Activated naive CD4-positive, alpha-beta T cell treated with anti-CD3 and anti-CD28 coated beads for 36 hours (primary cell): ENCODE results near the gene LPAR6. TPM values are rescaled to one million over a fixed set of nuclear protein-coding genes. Genes with fewer than 3 reads are reported as not detected.
"Not testable (repeated sequence)": the region's sequence is repeated elsewhere in the genome, so short reads cannot be mapped to it uniquely, and the experiment has no call there.

Experiments used
- CTCF ChIA-PET: fragments of 350-600 bp; sonication (Branson Sonifier 250); formaldehyde crosslinking; loops from one replicate; lab custom pipeline; 2021; ENCODE audit warnings: antibody characterized with exemption; lab: Charles Lee
- DNase-seq: peaks from one replicate; pipeline ENCODE4 v3.0.0-alpha.2; 2020
- H3K27ac Mint-ChIP-seq: one replicate; pipeline ENCODE4 v1.8.0; 2021; ENCODE audit warnings: mild to moderate bottlenecking, mixed read lengths
- H3K27me3 Mint-ChIP-seq: one replicate; pipeline ENCODE4 v1.8.0; 2021; ENCODE audit warnings: low read depth, mixed read lengths
- H3K36me3 Mint-ChIP-seq: one replicate; pipeline ENCODE4 v1.8.0; 2021; ENCODE audit warnings: low read depth, mixed read lengths
- H3K4me1 Mint-ChIP-seq: one replicate; pipeline ENCODE4 v1.8.0; 2021; ENCODE audit warnings: low read depth, mixed read lengths
- H3K4me3 Mint-ChIP-seq: one replicate; pipeline ENCODE4 v1.8.0; 2021; ENCODE audit warnings: mild to moderate bottlenecking, moderate library complexity, mixed read lengths
- H3K9me3 Mint-ChIP-seq: one replicate; pipeline ENCODE4 v1.8.0; 2021; ENCODE audit warnings: mixed read lengths
- intact Hi-C: fragments of 100-400 bp; cut with micrococcal nuclease; formaldehyde crosslinking; loops from one replicate; pipeline ENCODE4 v1.15.1; 2023
- total RNA-seq, 2 experiments: library from RNA; stranded (reverse); gene quantifications; one replicate each; pipeline ENCODE4 v1.2.3, GENCODE V29; 2021

The LPAR6 gene, protein sequence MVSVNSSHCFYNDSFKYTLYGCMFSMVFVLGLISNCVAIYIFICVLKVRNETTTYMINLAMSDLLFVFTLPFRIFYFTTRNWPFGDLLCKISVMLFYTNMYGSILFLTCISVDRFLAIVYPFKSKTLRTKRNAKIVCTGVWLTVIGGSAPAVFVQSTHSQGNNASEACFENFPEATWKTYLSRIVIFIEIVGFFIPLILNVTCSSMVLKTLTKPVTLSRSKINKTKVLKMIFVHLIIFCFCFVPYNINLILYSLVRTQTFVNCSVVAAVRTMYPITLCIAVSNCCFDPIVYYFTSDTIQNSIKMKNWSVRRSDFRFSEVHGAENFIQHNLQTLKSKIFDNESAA
- total RNA-seq = 1 to 10 TPM; 6.1 to 6.6 TPM

DNA sequence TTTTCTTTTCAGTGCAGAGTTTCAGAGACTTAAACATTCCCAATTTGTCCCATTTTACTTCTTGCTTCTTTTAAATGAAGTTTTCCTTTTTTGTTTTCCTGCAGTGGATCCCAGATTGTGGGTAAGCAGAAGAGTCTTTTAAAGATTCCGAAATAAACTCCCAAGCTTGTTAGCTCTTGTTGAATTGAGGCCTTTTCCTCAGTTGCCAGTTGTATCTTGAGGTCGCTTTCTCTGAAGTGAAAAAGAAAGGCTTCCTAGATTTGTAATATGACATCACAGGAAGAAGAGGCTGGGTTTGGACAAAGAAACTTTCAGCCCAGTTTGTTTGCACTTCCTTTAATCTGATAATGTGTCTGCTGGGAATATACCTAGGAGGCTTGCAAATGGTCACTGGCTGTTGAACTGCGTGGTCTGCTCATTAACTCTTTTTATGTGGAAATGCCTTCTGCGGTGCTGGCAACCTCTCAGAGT lies at the start of gene LPAR6:
LPAR6 (minus strand) TSS at position 233 of the 471 bp plus-strand sequence. CDS start 690 bp downstream, outside the sequence.
- Mint-ChIP-seq H3K9me3 (no peaks in the 10 kb centered on the region), H3K27me3 (no peaks in the 10 kb centered on the region), H3K4me3 (peak within 1 kb of the TSS; percentile 84), H3K27ac (peak within 1 kb of the TSS; percentile 92), H3K36me3 (peaks cover 4% of the 10 kb centered on the region), H3K4me1 (peaks cover 33% of the 10 kb centered on the region)
- DNase-seq = peak; percentile 20
- intact Hi-C loops = loop anchor here (1.0 to 10.0 kb wide), 6 partner anchors 28 to 1032 kb away; partner anchors contain the start of genes CAB39L, ITM2B and SETDB2
- CTCF ChIA-PET = interaction anchor here (0.9 to 1.1 kb wide), 3 partner anchors 74 to 151 kb away, joined by 3 read pairs; no protein-coding TSS in a partner anchor

DNA sequence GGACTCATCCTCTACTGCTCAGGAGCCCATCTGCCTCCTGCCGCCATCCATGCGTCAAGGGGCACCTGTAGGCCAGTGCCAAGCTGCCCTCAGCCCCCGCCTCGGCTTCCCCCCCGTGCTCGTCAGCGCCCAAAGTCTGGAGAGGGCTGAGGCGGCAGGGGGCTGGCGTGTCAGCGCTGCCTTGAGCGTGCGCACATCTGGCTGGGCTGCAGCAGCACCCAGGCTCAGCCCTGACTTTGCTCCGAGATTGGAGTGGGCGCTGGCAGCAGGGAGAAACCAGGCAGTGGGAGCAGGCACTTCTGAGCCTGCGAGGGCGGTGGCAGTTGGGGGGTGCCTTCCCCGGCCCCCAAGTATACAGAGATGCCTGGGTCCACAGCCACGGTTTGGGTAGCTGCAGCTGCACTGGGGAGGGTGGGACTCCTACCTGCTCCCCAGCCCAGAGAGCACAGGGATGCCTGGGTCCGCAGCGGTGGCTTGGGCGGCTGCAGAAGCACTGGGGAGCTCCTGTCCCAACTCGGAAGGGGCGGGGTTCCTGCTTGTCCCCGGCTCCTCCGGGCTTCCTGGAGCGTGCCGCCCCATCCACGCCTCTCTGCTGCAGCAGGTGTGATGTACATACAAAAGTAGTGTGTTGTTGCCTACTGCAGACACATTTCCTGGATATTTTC lies 44.8 kb upstream of the LPAR6 start:
- Mint-ChIP-seq H3K27me3 (no peaks in the 10 kb centered on the region), H3K4me3 (no peak overlapping the region), H3K9me3 (no peaks in the 10 kb centered on the region), H3K4me1 (peaks cover 4% of the 10 kb centered on the region), H3K27ac (no peak overlapping the region), H3K36me3 (peaks cover 32% of the 10 kb centered on the region)
- CTCF ChIA-PET = interaction anchor here (0.9 kb wide), 1 partner anchor 122 kb away, joined by 3 read pairs; no protein-coding TSS in a partner anchor
- DNase-seq = no peak
- intact Hi-C loops = no loop called here

DNA sequence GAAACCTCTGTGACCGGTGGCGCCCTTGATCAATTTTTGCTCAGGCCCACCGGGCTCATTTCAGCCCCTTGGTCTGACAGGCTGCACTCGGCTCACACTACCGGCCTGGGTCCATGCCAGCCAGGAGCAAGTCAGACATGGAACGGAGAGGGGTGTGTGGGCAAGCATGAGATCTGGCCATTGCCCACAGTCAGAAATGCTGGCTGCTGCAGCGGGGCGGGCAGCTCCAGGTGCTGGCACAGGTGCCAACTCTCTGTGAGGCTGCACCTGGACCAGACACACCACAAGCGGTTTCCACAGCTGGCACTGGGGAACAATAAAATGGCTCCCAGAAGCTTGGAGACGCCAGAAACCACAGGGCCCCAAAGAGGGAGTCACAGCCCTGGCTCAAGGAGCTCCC lies 43.6 kb upstream of the LPAR6 start:
- no peak overlapping the region for H3K27ac Mint-ChIP-seq
- H3K4me1 Mint-ChIP-seq = peaks cover 4% of the 10 kb centered on the region
- CTCF ChIA-PET = no interaction called here

DNA sequence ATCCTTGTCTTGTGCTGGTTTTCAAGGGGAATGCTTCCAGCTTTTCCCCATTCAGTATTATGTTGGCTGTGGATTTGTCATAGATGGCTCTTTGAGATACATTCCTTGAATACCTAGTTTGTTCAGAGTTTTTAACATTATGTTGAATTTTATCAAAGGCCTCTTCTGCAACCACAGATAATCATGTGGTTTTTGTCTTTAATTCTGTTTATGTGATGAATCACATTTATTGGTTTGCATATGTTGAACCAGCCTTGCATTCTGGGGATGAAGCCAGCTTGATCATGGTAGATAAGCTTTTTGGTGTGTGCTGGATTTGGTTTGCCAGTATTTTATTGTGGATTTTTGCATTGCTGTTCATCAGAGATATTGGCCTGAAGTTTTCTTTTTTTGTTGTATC lies 38.3 kb upstream of the LPAR6 start:
- peaks cover 23% of the 10 kb centered on the region for H3K4me1 Mint-ChIP-seq
- DNase-seq, H3K27me3 Mint-ChIP-seq, H3K4me3 Mint-ChIP-seq, intact Hi-C loops, H3K27ac Mint-ChIP-seq, CTCF ChIA-PET: not testable (repeated sequence)
- peaks cover 25% of the 10 kb centered on the region for H3K36me3 Mint-ChIP-seq
- H3K9me3 Mint-ChIP-seq = peaks cover 12% of the 10 kb centered on the region

More for the DNA sequence above, 43.6 kb upstream of the LPAR6 start:
- no peak for DNase-seq
- intact Hi-C loops = no loop called here
- no peak overlapping the region for H3K4me3 Mint-ChIP-seq
- no peaks in the 10 kb centered on the region for H3K27me3 Mint-ChIP-seq
- peaks cover 2% of the 10 kb centered on the region for H3K9me3 Mint-ChIP-seq
- peaks cover 35% of the 10 kb centered on the region for H3K36me3 Mint-ChIP-seq

DNA sequence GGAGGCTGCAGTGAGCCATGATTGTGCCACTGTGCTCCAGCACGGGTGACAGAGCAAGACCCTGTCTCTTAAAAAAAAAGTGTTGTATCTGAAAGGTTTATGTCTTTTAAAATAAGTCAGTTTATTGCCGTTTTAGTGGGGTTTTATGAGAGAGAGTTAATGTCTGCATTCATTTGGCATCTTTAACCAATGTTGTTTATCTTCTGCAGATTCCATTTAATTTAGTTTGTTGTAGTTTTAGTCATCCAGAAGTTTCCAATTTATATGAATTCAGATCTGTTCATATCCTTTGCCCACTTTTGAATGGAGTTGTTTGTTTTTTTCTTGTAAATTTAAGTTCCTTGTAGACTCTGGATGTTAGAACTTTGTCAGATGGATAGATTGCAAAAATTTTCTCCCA lies 36.7 kb upstream of the LPAR6 start:
- no peak for DNase-seq
- Mint-ChIP-seq H3K27ac (no peak overlapping the region), H3K4me3 (no peak overlapping the region), H3K27me3 (no peaks in the 10 kb centered on the region), H3K9me3 (peaks cover 12% of the 10 kb centered on the region), H3K36me3 (peaks cover 23% of the 10 kb centered on the region), H3K4me1 (peaks cover 21% of the 10 kb centered on the region)
- CTCF ChIA-PET = no interaction called here
- intact Hi-C loops = loop anchor here (1.0 to 2.0 kb wide), 3 partner anchors 17 to 41 kb away; no protein-coding TSS in a partner anchor

DNA sequence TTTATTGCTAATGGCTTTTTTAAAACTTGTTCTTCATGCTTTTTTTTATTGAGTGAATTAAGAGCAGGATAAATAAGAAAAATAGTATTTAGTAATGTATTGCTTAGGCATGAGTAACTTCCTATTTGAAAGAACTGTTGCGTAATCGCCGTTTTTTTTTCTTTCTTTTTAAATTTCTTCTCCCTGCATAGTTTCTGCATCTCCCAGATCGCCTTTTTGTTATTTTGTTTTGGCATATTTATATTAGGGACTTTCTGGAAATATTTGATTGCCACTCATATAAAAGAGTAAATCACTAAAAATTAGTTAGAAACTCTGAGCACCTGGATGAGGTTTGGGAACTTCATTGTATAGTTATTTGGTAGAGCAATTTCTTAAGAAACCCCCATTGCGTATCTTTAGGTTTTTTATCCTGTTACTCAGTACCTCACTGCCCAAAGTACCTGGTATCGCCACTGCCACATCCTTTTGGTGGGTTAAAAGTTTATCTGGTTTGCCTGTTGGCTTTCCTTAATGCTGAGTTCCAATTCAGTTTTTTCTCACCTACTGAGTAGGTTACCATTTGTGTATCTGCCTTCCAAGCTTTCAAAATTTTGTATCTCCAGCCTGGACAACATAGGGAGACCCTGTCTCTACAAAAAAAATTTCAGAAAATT lies 36.2 kb upstream of the LPAR6 start:
- DNase-seq = no peak
- Mint-ChIP-seq H3K4me1 (peaks cover 26% of the 10 kb centered on the region), H3K4me3 (no peak overlapping the region), H3K36me3 (peaks cover 26% of the 10 kb centered on the region), H3K9me3 (peaks cover 12% of the 10 kb centered on the region), H3K27me3 (no peaks in the 10 kb centered on the region), H3K27ac (no peak overlapping the region)
- intact Hi-C loops = loop anchor here (1.0 to 2.0 kb wide), 3 partner anchors 16 to 42 kb away; no protein-coding TSS in a partner anchor
- CTCF ChIA-PET = no interaction called here

DNA sequence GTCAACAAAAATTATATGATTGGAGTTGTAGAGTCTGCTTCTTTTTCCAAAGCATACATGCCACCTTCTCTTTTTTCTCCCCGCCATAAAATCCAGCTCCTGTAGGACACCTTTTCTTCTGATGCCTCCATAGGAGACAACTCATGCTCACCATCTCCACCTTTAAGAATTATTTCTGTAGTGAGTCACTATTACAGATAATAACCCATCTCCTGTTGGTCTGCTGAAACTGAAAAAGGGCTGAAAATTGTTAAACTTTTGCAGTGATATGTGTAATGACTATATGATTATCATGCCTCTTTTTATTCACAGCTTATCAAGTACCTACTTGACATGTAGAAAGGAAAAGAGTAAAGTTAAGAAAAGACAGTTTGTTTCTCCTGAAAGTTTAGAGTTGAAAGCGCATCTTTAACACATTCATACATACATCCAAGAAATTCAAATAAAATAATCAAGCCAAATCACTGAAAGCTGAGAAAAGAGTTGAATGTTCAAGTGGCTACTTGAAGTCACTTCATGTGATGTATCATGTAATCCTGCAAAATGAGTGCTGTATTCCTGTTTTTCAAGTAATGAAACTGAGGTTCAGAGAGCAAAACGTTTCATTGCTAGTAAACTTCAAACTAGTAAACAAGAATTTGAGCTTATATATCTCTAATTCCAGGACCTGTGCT lies 35.5 kb upstream of the LPAR6 start:
- Mint-ChIP-seq H3K9me3 (peaks cover 12% of the 10 kb centered on the region), H3K4me1 (peaks cover 29% of the 10 kb centered on the region), H3K27me3 (no peaks in the 10 kb centered on the region), H3K4me3 (no peak overlapping the region), H3K27ac (no peak overlapping the region), H3K36me3 (peaks cover 24% of the 10 kb centered on the region)
- intact Hi-C loops = loop anchor here (2.0 kb wide), 2 partner anchors 16 to 42 kb away; no protein-coding TSS in a partner anchor
- no peak for DNase-seq
- CTCF ChIA-PET = no interaction called here

DNA sequence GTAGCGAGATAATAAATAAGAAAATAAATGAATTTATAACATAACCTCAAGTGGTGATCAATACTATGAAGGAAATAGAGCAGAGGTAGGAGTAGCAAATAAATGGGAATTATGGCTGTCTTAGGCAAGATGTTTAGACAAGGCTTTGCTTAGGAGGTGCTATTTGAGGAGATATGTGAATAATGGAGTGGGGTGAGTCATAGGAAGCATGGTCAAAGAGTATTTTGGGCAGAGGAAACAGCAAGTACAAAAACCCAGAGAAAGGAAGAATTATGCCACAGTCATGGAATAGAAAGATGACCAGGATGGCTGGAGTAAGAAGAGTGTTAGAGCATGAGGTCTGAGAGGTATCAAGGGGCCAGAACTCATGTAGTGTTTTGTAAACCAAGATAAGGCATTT lies 33.6 kb upstream of the LPAR6 start:
- CTCF ChIA-PET = no interaction called here
- H3K36me3 Mint-ChIP-seq = peaks cover 13% of the 10 kb centered on the region
- DNase-seq = no peak
- intact Hi-C loops = no loop called here
- H3K4me3 Mint-ChIP-seq = no peak overlapping the region
- peaks cover 29% of the 10 kb centered on the region for H3K4me1 Mint-ChIP-seq
- no peak overlapping the region for H3K27ac Mint-ChIP-seq
- peaks cover 11% of the 10 kb centered on the region for H3K9me3 Mint-ChIP-seq
- no peaks in the 10 kb centered on the region for H3K27me3 Mint-ChIP-seq

DNA sequence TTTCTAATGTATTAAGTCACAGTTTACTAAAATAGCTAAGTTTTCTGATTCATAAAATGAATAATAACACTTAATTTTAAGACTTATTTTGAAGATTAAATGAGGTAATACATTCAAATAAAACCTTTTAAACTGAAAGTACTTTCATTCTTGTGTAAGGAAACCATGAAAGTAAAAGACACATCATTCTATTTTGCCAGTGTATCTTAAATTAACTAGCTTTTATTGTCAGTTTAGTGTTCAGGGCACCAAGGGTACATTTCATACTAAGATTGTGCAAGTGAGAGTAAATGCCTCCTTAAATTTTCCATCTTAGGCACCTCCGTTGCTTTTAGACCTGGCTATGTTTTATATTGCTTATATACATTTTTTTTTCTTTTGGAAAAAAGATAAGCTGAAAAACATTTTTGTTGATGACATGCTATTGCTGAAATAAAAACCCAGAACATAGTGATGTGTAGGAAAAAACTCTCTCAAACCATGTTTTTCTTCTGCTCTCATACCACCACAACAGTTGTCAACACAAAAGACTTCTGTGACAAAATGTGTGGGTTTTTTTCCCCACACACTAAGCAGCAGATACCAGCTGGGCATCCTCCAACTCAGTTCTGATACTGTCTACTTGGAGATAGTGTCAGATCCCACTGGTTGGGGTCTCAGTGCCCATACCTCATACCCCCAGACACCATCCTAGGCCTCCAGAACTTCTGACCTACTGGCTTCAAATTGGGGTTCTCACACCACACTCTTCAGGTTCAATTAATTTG lies 30.7 kb upstream of the LPAR6 start:
- Mint-ChIP-seq H3K9me3 (no peaks in the 10 kb centered on the region), H3K4me1 (peaks cover 21% of the 10 kb centered on the region), H3K36me3 (peaks cover 3% of the 10 kb centered on the region), H3K4me3 (no peak overlapping the region), H3K27ac (no peak overlapping the region), H3K27me3 (no peaks in the 10 kb centered on the region)
- CTCF ChIA-PET = interaction anchor here (1.8 kb wide), 1 partner anchor 9 kb away, joined by 6 read pairs; no protein-coding TSS in a partner anchor
- DNase-seq = no peak
- intact Hi-C loops = no loop called here

DNA sequence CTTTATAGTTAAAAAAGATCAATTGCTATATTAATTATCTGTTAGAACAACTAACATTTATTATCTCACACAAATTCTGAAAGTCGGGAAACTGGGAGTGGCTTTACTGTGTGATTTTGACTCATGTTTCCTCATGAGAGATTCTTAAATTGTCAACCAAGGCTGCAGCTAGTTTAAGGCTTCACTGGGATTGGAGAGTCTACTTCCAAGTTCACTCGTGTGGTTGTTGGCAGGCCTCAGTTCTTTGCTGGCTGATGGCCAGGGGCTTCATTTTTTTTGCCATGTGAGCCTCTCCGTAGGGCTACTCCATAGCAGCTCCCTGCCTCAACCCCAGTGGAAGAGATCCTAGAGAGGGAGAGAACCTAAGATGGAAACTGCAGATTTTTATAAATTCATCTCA lies 24.5 kb upstream of the LPAR6 start:
- Mint-ChIP-seq H3K4me1 (peaks cover 25% of the 10 kb centered on the region), H3K4me3 (no peak overlapping the region), H3K36me3 (peaks cover 3% of the 10 kb centered on the region), H3K27ac (no peak overlapping the region), H3K27me3 (no peaks in the 10 kb centered on the region), H3K9me3 (no peaks in the 10 kb centered on the region)
- intact Hi-C loops = no loop called here
- CTCF ChIA-PET = no interaction called here
- no peak for DNase-seq

DNA sequence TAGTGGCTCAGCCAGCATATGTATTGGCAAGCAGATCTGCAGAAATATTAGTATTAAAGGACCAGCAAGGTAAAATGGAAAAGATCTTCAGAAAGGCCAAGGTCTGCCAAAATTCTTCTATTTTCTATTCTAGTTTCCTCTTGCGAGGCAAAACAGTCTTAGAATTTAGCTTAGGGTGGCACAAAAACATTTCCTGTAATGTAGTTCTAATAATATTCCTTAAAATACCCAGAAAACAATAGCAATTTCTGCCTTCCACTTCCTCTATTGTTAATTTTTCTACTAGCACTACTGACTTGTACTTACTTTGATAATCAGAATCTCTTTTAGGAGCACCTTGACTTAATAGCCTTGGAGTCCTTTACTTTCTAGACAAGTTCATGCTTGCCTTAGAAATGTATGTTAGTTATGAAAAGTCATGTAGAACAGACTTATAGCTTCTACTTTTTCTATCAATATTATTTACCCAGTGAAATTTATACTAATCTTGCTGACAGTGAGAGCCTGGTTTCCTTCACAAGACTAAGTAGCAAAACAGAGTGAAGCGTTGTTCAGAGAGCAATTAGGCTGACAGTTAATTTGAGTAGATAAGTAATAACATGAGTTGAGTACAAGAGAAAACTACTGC lies 23.9 kb upstream of the LPAR6 start:
- H3K9me3 Mint-ChIP-seq = no peaks in the 10 kb centered on the region
- no peak overlapping the region for H3K27ac Mint-ChIP-seq
- no peak overlapping the region for H3K4me3 Mint-ChIP-seq
- no peaks in the 10 kb centered on the region for H3K27me3 Mint-ChIP-seq
- DNase-seq = no peak
- intact Hi-C loops = no loop called here
- H3K36me3 Mint-ChIP-seq = peaks cover 3% of the 10 kb centered on the region
- CTCF ChIA-PET = no interaction called here
- H3K4me1 Mint-ChIP-seq = peaks cover 31% of the 10 kb centered on the region
